ENCODE measurements around the gene APCDD1L.

DNA sequence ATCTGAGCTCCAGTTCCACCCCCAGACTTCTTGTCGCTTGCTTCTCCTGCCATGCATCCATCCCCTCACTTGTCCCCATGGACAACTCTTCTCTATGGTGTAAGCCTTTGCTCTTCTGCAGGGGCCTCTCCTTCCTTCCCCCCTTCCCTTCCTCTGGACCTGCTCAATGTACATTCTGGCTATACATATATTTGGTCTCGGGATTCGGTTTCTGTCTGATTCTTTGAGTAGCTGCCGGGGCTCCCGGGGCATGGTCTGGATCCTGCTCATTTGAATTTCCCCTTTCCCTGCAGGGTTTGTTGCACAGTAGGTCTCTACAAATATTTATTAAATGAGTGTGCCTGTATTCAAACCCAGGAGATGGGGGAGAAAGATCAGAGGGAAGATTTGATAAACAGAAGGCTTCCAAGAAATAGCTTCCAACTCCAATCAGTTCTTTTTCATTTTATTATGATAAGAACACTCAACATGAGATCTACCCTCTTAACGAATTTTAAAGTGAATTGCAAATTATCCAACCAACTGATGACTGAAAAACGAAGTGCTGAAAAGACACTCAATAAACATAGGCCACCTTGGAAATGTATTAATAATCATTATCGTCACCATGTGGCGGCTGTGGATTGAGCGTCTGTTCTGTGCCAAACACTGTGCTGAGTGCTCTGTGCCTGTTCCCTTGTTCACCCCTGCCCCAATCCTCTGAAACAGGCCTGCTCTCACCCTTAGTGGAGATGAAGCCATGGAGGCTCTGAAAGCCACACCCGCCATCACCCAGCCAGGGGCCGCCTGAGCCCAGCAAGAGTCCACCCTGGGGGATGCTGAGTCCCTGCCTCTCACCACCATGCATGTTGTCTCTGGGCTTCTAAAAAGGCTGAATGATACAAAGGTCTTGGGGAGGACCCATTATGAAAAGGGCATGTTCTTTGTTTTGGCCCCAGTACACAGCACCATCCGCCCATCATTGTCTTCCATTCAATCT lies 34.3 kb upstream of the APCDD1L start:
- TF ChIP-seq GABPB1 (CRISPR knock-in tag; IDR thresholded peaks at IDR 0.05) (no peak), CTCF (IDR thresholded peaks at IDR 0.05) (no peak), NR1H2 (CRISPR knock-in tag; IDR thresholded peaks at IDR 0.05) (no peak), RELA (CRISPR knock-in tag; IDR thresholded peaks at IDR 0.05; ENCODE audit: borderline replicate concordance) (no peak), ZSCAN18 (CRISPR knock-in tag; IDR thresholded peaks at IDR 0.05) (no peak), ELF4 (CRISPR knock-in tag; IDR thresholded peaks at IDR 0.05; ENCODE audit: low read depth) (no peak), NFE2L1 (CRISPR knock-in tag; IDR thresholded peaks at IDR 0.05) (no peak), JUN (CRISPR knock-in tag; IDR thresholded peaks at IDR 0.05) (no peak), ATF3 (CRISPR knock-in tag; conservative IDR thresholded peaks at IDR 0.05) (no peak), SP1 (CRISPR knock-in tag; conservative IDR thresholded peaks at IDR 0.05) (no peak), USF2 (CRISPR knock-in tag; IDR thresholded peaks at IDR 0.05) (no peak), ZNF423 (CRISPR knock-in tag; IDR thresholded peaks at IDR 0.05) (no peak), ESRRA (CRISPR knock-in tag; IDR thresholded peaks at IDR 0.05; ENCODE audit: borderline replicate concordance) (no peak)
